Measurements from ENCODE around the gene PHLDB3.
"Not testable (repeated sequence)": the region's sequence is repeated elsewhere in the genome, so short reads cannot be mapped to it uniquely, and the experiment has no call there.

Gene PHLDB3

GRCh38 chr19:43446746-43447489 lies 57.6 kb downstream of the PHLDB3 start:
- 13% methylated on average over 14 of the region's 14 CpGs for WGBS
- no peak overlapping the region for H2AFZ ChIP-seq (ENCODE audit: low read depth, low read length)
- no peak overlapping the region for H2BK15ac ChIP-seq (ENCODE audit: low read depth, poor library complexity, severe bottlenecking)
- no peaks in the 10 kb centered on the region for H3K36me3 ChIP-seq (ENCODE audit: control insufficient read depth in 1 of 2, insufficient read depth in 2 of 2, low read depth in 1 of 2, low read length in 2 of 2)
- peaks cover 6% of the 10 kb centered on the region for H3K4me1 ChIP-seq (ENCODE audit: control insufficient read depth, insufficient read depth, low read depth, low read length)
- H3K18ac ChIP-seq (ENCODE audit: low read depth in 1 of 2, low read length in 2 of 2), result no peak overlapping the region
- H3K4me2 ChIP-seq (ENCODE audit: low read length, poor library complexity, severe bottlenecking), result no peak overlapping the region
- no peak overlapping the region for H3K9ac ChIP-seq (ENCODE audit: low read length)
- no peak overlapping the region for H3K14ac ChIP-seq (ENCODE audit: low read length in 2 of 2)
- H3K4me3 ChIP-seq (ENCODE audit: insufficient read depth in 1 of 2, low read depth in 1 of 2, low read length in 2 of 2), result no peak overlapping the region
- no peak overlapping the region for H4K91ac ChIP-seq (ENCODE audit: low read length)
- no peaks in the 10 kb centered on the region for H3K9me3 ChIP-seq (ENCODE audit: control insufficient read depth, low read length)
- no peak overlapping the region for H3K23ac ChIP-seq (ENCODE audit: low read length in 2 of 2)
- H3K27me3 ChIP-seq (ENCODE audit: control insufficient read depth in 1 of 2, insufficient read depth in 1 of 2, low read length in 2 of 2), result peaks cover 4 to 8% of the 10 kb centered on the region in 2 experiments
- no peak overlapping the region for H2BK12ac ChIP-seq (ENCODE audit: low read length in 2 of 2)
- no peak overlapping the region for H3K27ac ChIP-seq (ENCODE audit: low read length, poor library complexity, severe bottlenecking)
- no peaks in the 10 kb centered on the region for H3K79me1 ChIP-seq (replicated peaks; ENCODE audit: low read length, poor library complexity, severe bottlenecking)
- no peak overlapping the region for H4K8ac ChIP-seq (ENCODE audit: low read length)
- no peak overlapping the region for H2AK5ac ChIP-seq (ENCODE audit: low read length, severe bottlenecking)
- no peak overlapping the region for H3K4ac ChIP-seq (ENCODE audit: low read depth in 1 of 2, low read length in 2 of 2)
- no peak overlapping the region for H2BK5ac ChIP-seq (ENCODE audit: low read depth, low read length, poor library complexity, severe bottlenecking)
- peak; percentile 73 for DNase-seq
- no peak overlapping the region for H2BK120ac ChIP-seq (ENCODE audit: low read depth, low read length)

- Histone ChIP-seq H3K4me3 (ENCODE audit: insufficient read depth in 1 of 2, low read depth in 1 of 2, low read length in 2 of 2) (no peak overlapping the region), H2BK15ac (ENCODE audit: low read depth, poor library complexity, severe bottlenecking) (no peak overlapping the region), H3K23ac (ENCODE audit: low read length in 2 of 2) (no peak overlapping the region), H3K4me1 (ENCODE audit: control insufficient read depth, insufficient read depth, low read depth, low read length) (peaks cover 6% of the 10 kb centered on the region), H3K27me3 (ENCODE audit: control insufficient read depth in 1 of 2, insufficient read depth in 1 of 2, low read length in 2 of 2) (peaks cover 4 to 11% of the 10 kb centered on the region in 2 experiments), H3K36me3 (ENCODE audit: control insufficient read depth in 1 of 2, insufficient read depth in 2 of 2, low read depth in 1 of 2, low read length in 2 of 2) (no peaks in the 10 kb centered on the region), H3K14ac (ENCODE audit: low read length in 2 of 2) (no peak overlapping the region), H3K27ac (ENCODE audit: low read length, poor library complexity, severe bottlenecking) (no peak overlapping the region), H2AK5ac (ENCODE audit: low read length, severe bottlenecking) (no peak overlapping the region), H3K9me3 (ENCODE audit: control insufficient read depth, low read length) (no peaks in the 10 kb centered on the region), H2BK120ac (ENCODE audit: low read depth, low read length) (no peak overlapping the region), H3K18ac (ENCODE audit: low read depth in 1 of 2, low read length in 2 of 2) (no peak overlapping the region), H3K4ac (ENCODE audit: low read depth in 1 of 2, low read length in 2 of 2) (no peak overlapping the region), H2AFZ (ENCODE audit: low read depth, low read length) (no peak overlapping the region), H3K9ac (ENCODE audit: low read length) (no peak overlapping the region), H4K91ac (ENCODE audit: low read length) (no peak overlapping the region), H2BK5ac (ENCODE audit: low read depth, low read length, poor library complexity, severe bottlenecking) (no peak overlapping the region), H3K79me1 (replicated peaks; ENCODE audit: low read length, poor library complexity, severe bottlenecking) (no peaks in the 10 kb centered on the region), H4K8ac (ENCODE audit: low read length) (no peak overlapping the region), H3K4me2 (ENCODE audit: low read length, poor library complexity, severe bottlenecking) (no peak overlapping the region), H2BK12ac (ENCODE audit: low read length in 2 of 2) (no peak overlapping the region)
- DNase-seq, result no peak
- WGBS, result 89% methylated on average over 1 of the region's 2 CpGs
Measured at GRCh38 chr19:43445426-43445825, 59.1 kb downstream of the PHLDB3 start.

GRCh38 chr19:43444531-43445287 lies 59.8 kb downstream of the PHLDB3 start:
- no peak overlapping the region for H3K4me3 ChIP-seq (ENCODE audit: insufficient read depth in 1 of 2, low read depth in 1 of 2, low read length in 2 of 2)
- H3K27me3 ChIP-seq (ENCODE audit: control insufficient read depth in 1 of 2, insufficient read depth in 1 of 2, low read length in 2 of 2), result peaks cover 4 to 12% of the 10 kb centered on the region in 2 experiments
- H3K9me3 ChIP-seq (ENCODE audit: control insufficient read depth, low read length), result peaks cover 3% of the 10 kb centered on the region
- no peaks in the 10 kb centered on the region for H3K36me3 ChIP-seq (ENCODE audit: control insufficient read depth in 1 of 2, insufficient read depth in 2 of 2, low read depth in 1 of 2, low read length in 2 of 2)
- no peak overlapping the region for H3K4me2 ChIP-seq (ENCODE audit: low read length, poor library complexity, severe bottlenecking)
- H3K23ac ChIP-seq (ENCODE audit: low read length in 2 of 2), result no peak overlapping the region
- H4K91ac ChIP-seq (ENCODE audit: low read length), result no peak overlapping the region
- no peak overlapping the region for H2BK12ac ChIP-seq (ENCODE audit: low read length in 2 of 2)
- H3K9ac ChIP-seq (ENCODE audit: low read length), result no peak overlapping the region
- peaks cover 6% of the 10 kb centered on the region for H3K4me1 ChIP-seq (ENCODE audit: control insufficient read depth, insufficient read depth, low read depth, low read length)
- DNase-seq, result no peak
- 89% methylated on average over 15 of the region's 15 CpGs for WGBS
- no peak overlapping the region for H2BK5ac ChIP-seq (ENCODE audit: low read depth, low read length, poor library complexity, severe bottlenecking)
- H3K27ac ChIP-seq (ENCODE audit: low read length, poor library complexity, severe bottlenecking), result no peak overlapping the region
- H3K14ac ChIP-seq (ENCODE audit: low read length in 2 of 2), result no peak overlapping the region
- no peak overlapping the region for H2AK5ac ChIP-seq (ENCODE audit: low read length, severe bottlenecking)
- no peak overlapping the region for H2BK15ac ChIP-seq (ENCODE audit: low read depth, poor library complexity, severe bottlenecking)
- H3K18ac ChIP-seq (ENCODE audit: low read depth in 1 of 2, low read length in 2 of 2), result no peak overlapping the region
- no peak overlapping the region for H2AFZ ChIP-seq (ENCODE audit: low read depth, low read length)
- no peaks in the 10 kb centered on the region for H3K79me1 ChIP-seq (replicated peaks; ENCODE audit: low read length, poor library complexity, severe bottlenecking)
- no peak overlapping the region for H4K8ac ChIP-seq (ENCODE audit: low read length)
- H2BK120ac ChIP-seq (ENCODE audit: low read depth, low read length), result no peak overlapping the region
- no peak overlapping the region for H3K4ac ChIP-seq (ENCODE audit: low read depth in 1 of 2, low read length in 2 of 2)

DNA sequence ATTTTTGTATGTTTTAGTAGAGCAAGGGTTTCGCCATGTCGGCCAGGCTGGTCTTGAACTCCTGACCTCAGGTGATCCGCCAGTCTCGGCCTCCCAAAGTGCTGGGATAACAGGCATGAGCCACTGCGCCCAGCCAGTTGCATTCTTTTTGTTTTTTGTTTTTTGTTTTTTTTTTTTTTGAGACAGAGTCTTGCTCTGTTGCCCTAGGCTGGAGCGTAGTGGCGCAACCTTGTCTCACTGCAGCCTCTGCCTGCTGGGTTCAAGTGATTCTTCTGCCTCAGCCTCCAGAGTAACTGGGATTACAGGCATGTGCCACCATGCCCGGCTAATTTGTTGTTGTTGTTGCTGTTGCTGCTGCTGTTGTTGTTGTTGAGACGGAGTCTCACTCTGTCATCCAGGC lies 60.5 kb downstream of the PHLDB3 start:
- not testable (repeated sequence) for H3K36me3 ChIP-seq (ENCODE audit: control insufficient read depth in 1 of 2, insufficient read depth in 2 of 2, low read depth in 1 of 2, low read length in 2 of 2); H3K4me2 ChIP-seq (ENCODE audit: low read length, poor library complexity, severe bottlenecking); H4K91ac ChIP-seq (ENCODE audit: low read length); H3K27ac ChIP-seq (ENCODE audit: low read length, poor library complexity, severe bottlenecking); H3K79me1 ChIP-seq (replicated peaks; ENCODE audit: low read length, poor library complexity, severe bottlenecking); H2AK5ac ChIP-seq (ENCODE audit: low read length, severe bottlenecking); H3K4ac ChIP-seq (ENCODE audit: low read depth in 1 of 2, low read length in 2 of 2); H3K4me1 ChIP-seq (ENCODE audit: control insufficient read depth, insufficient read depth, low read depth, low read length); H3K23ac ChIP-seq (ENCODE audit: low read length in 2 of 2); DNase-seq; H2BK5ac ChIP-seq (ENCODE audit: low read depth, low read length, poor library complexity, severe bottlenecking); H3K9ac ChIP-seq (ENCODE audit: low read length); H3K9me3 ChIP-seq (ENCODE audit: control insufficient read depth, low read length); H4K8ac ChIP-seq (ENCODE audit: low read length); H2BK120ac ChIP-seq (ENCODE audit: low read depth, low read length); H2BK12ac ChIP-seq (ENCODE audit: low read length in 2 of 2); H3K14ac ChIP-seq (ENCODE audit: low read length in 2 of 2); H2AFZ ChIP-seq (ENCODE audit: low read depth, low read length); H3K4me3 ChIP-seq (ENCODE audit: insufficient read depth in 1 of 2, low read depth in 1 of 2, low read length in 2 of 2); H2BK15ac ChIP-seq (ENCODE audit: low read depth, poor library complexity, severe bottlenecking); H3K18ac ChIP-seq (ENCODE audit: low read depth in 1 of 2, low read length in 2 of 2)
- 98% methylated on average over 9 of the region's 9 CpGs for WGBS
- peaks cover 4 to 16% of the 10 kb centered on the region in 2 experiments for H3K27me3 ChIP-seq (ENCODE audit: control insufficient read depth in 1 of 2, insufficient read depth in 1 of 2, low read length in 2 of 2)
